PC-9 (cell line): ENCODE data around the gene SAP25.

Source experiments
- CTCF ChIP-seq: fragments of 200-600 bp; sonication (generic); conservative IDR thresholded peaks from 2 replicates; pipeline ENCODE4 v1.6.1; 2017; ENCODE audit warnings: mixed run types, antibody characterized with exemption, mild to moderate bottlenecking, moderate library complexity
- EZH2 ChIP-seq: fragments of 200-600 bp; sonication (generic); IDR thresholded peaks from 2 replicates; pipeline ENCODE4 v1.8.0; 2017; ENCODE audit warnings: antibody characterized with exemption, low read depth

GRCh38 chr7:100578246-100579183 is 4.8 kb upstream of the SAP25 start:
- TF ChIP-seq EZH2: no peak
- no peak for TF ChIP-seq CTCF
